GM12864 (cell line): ENCODE measurements around the gene HSPA1B.
"Not testable (repeated sequence)": the region's sequence is repeated elsewhere in the genome, so short reads cannot be mapped to it uniquely, and the experiment has no call there.

Experiments
- DNase-seq: peaks from one replicate; pipeline ENCODE4 v3.0.0-alpha.2; 2011; ENCODE audit warnings: low read depth
- H3K4me3 ChIP-seq: 2 replicates; pipeline ENCODE4 v1.5.1; 2011; ENCODE audit warnings: mild to moderate bottlenecking, low read depth, low read length, control low read depth
- TF ChIP-seq, protein P1 (sequence below): IDR thresholded peaks from 2 replicates; pipeline ENCODE4 v1.5.1; 2011; ENCODE audit warnings: low read depth, mild to moderate bottlenecking, moderate library complexity, low read length, control low read depth, inconsistent platforms; ENCODE audit errors: missing control alignments

Gene HSPA1B

DNA sequence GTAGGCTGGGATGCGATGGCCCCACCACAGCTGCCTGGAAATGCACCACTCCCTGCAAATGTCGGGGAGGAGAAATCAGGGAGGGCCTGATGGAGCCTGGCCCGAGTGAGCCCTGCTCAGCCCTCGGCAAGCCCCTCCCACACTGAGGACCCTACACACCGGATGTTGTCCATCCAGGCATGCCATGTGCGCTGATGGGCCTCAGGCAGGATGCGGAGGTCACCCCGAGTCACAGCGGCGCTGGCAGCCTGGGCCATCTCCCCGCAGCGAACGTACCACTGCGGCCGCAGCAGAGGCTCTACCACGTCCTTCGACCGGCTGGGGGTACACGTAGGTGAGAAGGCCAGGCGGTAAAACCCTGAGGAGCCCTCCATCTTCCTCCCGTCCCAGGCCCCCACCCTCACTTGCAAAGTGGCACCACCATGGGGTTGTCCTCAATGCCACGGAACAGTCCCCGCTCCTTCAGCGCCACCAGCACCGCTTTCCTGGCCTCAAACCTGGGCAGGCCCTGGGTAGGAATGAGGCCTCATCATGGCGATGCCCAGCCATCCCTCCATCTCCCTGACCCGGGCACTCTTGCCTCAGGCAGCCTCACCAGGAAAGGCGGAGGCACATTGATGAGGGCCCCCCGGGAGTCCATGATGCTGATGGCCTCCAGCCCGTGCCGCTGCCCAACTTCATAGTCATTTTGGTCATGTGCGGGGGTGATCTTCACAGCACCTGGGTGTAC is 45.2 kb upstream of the HSPA1B start:
- DNase-seq = no peak
- no peak overlapping the region for H3K4me3 ChIP-seq
- TF ChIP-seq, protein P1, sequence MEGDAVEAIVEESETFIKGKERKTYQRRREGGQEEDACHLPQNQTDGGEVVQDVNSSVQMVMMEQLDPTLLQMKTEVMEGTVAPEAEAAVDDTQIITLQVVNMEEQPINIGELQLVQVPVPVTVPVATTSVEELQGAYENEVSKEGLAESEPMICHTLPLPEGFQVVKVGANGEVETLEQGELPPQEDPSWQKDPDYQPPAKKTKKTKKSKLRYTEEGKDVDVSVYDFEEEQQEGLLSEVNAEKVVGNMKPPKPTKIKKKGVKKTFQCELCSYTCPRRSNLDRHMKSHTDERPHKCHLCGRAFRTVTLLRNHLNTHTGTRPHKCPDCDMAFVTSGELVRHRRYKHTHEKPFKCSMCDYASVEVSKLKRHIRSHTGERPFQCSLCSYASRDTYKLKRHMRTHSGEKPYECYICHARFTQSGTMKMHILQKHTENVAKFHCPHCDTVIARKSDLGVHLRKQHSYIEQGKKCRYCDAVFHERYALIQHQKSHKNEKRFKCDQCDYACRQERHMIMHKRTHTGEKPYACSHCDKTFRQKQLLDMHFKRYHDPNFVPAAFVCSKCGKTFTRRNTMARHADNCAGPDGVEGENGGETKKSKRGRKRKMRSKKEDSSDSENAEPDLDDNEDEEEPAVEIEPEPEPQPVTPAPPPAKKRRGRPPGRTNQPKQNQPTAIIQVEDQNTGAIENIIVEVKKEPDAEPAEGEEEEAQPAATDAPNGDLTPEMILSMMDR = no peak

DNA sequence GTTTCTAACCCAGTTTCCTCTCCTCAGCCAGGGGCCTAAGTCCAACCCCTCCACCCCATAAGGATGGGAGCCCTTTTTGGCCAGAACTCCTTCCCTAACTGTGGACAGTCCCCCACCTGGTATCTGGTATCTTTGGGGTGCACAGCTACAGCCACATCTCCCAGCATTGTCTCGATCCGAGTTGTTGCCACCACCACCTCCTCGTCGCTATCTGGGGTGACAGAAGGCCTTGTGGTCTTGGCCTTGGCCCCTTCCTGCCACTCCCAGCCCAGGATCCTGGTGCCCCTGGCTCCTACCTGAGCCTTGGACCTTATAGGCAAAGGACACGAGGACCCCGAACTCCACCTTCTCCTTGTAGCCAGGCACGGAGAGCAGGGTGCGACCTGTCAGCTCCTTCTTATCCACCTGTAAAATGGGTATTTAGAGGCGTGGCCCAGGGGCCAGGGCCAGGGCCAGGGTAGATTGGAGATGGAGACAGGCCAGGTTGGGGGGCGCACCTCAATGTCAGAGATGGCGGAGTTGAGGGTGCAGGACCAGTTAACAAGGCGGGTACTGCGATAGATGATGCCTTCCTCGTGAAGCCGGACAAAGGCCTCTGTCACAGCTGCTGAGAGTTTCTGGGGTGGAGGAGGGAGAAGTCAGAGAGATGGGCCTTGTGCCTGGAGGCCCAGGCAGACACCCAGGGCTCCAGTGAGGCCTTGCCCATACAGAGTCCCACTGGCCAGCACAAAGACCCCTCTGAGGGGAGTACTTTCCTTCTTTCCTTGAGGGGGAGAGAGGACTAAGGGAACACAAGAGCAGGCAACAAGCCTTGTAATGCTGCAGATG is 43.2 kb upstream of the HSPA1B start:
- no peak overlapping the region for H3K4me3 ChIP-seq
- no peak for DNase-seq
- TF ChIP-seq, protein P1 = no peak

DNA sequence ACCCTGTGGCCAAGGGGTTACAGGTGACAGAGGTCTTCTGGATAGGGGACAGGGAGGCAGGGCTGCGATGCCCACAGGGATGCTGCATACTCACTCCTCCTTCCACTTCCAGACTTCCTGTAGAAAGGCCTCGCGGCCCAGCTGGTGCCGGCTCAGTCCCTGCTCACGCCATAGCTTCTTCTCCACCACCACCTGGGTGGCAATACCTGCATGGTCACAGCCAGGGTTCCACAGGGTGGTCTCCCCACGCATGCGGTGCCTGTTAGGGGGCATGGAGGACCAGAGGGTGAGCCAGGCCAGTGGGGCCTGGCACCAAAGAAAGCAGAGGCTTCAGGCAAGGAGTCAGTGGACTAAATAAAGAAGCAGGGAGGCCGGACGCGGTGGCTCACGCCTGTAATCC is 42.1 kb upstream of the HSPA1B start:
- TF ChIP-seq, protein P1 = no peak
- H3K4me3 ChIP-seq = no peak overlapping the region
- DNase-seq = no peak

DNA sequence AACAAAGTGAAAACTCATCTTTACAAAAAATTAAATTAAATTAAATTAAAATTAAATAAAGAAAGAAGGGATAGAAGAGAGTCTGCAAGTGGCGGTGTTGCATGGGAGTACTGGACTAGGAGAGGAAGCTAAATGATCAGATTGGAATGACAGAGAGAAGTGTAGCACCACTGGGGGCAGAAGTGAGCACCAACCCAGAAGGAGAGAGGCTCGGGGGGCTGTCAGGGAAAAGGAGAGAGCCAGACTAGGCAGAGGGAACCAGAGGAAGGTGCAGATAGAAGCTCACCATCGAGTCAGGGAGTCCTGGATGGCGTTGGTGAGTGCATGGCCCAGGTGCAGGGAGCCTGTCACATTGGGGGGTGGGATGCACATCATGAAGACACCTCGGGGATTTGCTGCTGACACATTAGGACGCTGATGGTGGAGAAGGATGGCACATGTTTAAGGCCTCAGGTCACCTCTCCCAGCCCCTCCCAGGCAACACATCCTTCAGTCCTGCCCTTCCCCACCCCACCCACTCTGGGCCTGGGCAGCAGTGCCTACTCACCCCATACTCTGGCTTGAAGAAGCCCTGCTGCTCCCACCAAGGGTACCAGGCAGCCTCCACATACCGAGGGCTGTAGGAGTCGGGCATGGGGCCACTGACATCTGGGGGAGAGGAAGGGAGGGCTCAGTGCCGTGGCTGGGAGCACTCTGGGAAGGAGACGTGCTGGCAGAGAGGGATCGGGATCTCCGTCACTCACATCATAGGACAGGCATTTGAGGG is 36.0 kb upstream of the HSPA1B start:
- no peak overlapping the region for H3K4me3 ChIP-seq
- no peak for DNase-seq
- TF ChIP-seq, protein P1 = peak; percentile 75

DNA sequence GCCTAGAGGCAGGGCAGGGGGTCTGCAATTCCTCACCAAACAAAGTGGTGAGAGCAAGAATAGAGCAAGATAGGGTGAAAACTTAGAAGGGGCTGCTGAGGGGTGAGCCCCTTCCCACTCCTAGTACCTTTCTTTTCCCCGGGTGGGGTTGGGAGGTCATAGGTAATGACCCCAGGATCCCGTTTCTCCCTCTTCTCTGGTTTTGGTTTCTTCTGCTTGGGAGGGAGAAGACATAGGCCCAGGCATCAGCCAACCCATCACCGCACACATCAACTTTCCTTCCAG is 35.5 kb upstream of the HSPA1B start:
- DNase-seq = no peak
- H3K4me3 ChIP-seq = no peak overlapping the region
- TF ChIP-seq, protein P1 = no peak

DNA sequence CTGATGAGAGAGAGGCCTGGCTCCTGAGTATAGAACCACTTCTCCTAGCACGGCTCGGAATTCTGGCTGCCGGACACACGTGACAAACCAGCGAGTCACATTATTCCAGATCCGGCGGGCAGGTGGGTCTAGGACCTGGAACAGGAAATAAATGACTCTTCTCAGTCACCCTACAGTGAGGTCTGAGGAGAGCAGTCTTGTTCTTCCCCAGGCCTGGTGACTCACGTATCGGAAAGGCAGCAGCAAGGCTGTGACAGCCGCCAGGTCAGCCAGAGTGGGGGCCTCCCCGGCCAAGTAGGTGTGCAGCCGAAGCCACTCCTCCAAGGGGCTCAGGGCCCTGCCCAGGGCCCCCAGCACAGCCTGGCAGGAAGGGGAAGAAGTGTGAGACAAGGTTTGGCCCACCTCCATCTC is 34.8 kb upstream of the HSPA1B start:
- DNase-seq = no peak
- H3K4me3 ChIP-seq = no peak overlapping the region
- TF ChIP-seq, protein P1 = no peak

DNA sequence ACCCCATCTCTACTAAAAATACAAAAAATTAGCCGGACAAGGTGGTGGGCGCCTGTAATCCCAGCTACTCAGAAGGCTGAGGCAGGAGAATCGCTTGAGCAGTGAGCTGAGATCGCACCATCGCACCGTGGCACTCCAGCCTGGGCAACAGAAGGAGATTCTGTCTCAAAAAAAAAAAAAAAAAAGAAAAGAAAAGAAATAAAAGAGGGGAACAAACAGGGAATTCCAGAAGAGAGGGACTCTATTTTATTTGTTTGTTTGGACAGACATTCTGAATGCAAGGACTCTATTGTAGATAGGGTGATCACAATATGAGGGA is 33.7 kb upstream of the HSPA1B start:
- DNase-seq = not testable (repeated sequence)
- peak overlapping the region; percentile 94 for H3K4me3 ChIP-seq
